ENCODE results near the gene CLEC11A. TPM values are rescaled to one million over a fixed set of nuclear protein-coding genes. Genes with fewer than 3 reads are reported as not detected.
A peak's percentile ranks its signal among the peaks of the same experiment; 100 is the strongest.

CLEC11A gene
- total RNA-seq, 2 donors from 2014 or later = 0.39 TPM; not detected in 1

DNA sequence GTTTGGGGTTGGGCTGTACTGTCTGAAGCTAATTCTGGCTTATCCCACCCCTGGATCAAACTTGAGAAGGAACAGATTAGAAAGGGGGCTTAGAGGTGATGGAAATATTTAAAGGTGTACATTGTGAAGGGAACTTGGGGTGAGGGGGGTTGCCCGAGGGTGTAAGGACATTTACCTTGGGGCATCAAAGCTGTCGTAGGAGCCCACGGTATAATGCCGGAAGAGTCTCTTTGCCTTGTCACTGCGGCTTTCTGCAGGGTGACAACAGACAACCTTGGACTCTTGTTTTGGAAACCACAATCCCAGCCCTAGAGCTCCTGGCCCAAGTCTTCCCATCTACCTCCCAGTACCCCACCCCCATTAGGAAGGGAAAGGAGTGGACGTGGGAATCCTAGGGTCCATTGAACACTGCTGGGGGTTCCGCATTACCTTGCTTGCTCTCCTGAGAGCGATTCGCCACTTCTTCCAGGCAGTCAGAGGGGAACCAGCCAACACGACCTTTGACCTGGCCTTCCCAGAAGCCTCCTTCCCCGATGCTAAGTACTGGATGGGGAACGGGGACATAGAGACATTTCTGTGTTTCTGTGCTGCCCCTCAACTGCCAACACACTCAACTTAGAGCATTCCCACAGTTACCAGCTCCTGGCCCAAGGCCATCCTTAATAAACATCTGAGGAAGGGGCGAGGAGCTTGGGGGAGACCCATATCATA is 25.6 kb upstream of the CLEC11A start:
- H3K9me3 ChIP-seq (ENCODE audit: control insufficient read depth, low read length, poor library complexity, severe bottlenecking) = no peaks in the 10 kb centered on the region
- H3K4me1 Mint-ChIP-seq = no peaks in the 10 kb centered on the region
- H3K27ac Mint-ChIP-seq = no peak overlapping the region
- no peak overlapping the region for H3K4me3 Mint-ChIP-seq
- peaks cover 6% of the 10 kb centered on the region for H3K36me3 Mint-ChIP-seq (ENCODE audit: low read depth)
- peaks cover 28% of the 10 kb centered on the region for H3K27me3 Mint-ChIP-seq
- ATAC-seq (no peak), DNase-seq (no peak)

GRCh38 chr19:50701367-50701985 is 21.7 kb upstream of the CLEC11A start:
- H3K4me3 Mint-ChIP-seq = no peak overlapping the region
- peaks cover 41% of the 10 kb centered on the region for H3K27me3 Mint-ChIP-seq

DNA sequence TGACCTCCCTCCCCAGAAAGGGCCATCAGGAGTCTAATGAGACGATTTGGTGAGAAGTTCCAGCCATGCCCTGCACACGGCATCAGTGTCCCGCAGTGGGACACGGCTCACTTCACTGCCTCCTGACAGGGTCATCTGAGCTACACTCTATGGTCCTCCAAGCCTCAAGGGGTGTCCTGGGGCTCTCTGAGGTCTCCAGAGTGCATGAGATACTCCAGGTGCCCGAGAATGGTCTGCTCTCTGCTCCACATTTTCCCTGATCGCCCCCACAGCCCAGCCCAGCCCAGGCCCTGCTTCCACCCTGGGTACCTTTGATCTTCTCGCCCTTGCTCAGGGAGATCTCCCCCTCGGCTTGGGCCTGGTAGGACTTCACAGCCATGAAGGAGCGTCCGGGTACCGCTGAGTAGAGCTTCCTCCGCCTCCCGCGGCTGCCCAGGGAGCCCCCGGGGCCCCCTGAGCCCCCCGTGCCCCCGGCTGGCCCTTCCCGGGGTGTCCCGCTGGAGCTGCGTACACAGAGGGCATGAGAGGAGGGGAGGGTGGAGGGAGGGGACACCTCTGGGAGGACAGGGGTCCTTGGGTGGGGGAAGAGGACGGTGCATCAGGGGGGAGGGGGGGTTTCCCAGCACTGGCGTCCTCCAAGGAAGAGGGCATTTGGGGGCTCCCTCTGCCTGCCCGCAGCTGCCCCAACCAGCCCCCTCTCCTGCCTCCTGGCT is 20.9 kb upstream of the CLEC11A start:
- DNase-seq (no peak), ATAC-seq (no peak)
- Mint-ChIP-seq H3K27me3 (peaks cover 41% of the 10 kb centered on the region), H3K36me3 (ENCODE audit: low read depth) (peaks cover 6% of the 10 kb centered on the region), H3K27ac (no peak overlapping the region), H3K4me3 (no peak overlapping the region), H3K4me1 (no peaks in the 10 kb centered on the region)
- no peaks in the 10 kb centered on the region for H3K9me3 ChIP-seq (ENCODE audit: control insufficient read depth, low read length, poor library complexity, severe bottlenecking)

More at GRCh38 chr19:50701367-50701985, 21.7 kb upstream of the CLEC11A start:
- no peak for ATAC-seq
- H3K36me3 Mint-ChIP-seq (ENCODE audit: low read depth) = peaks cover 6% of the 10 kb centered on the region
- no peak overlapping the region for H3K27ac Mint-ChIP-seq
- no peaks in the 10 kb centered on the region for H3K4me1 Mint-ChIP-seq
- no peak for DNase-seq
- no peaks in the 10 kb centered on the region for H3K9me3 ChIP-seq (ENCODE audit: control insufficient read depth, low read length, poor library complexity, severe bottlenecking)

DNA sequence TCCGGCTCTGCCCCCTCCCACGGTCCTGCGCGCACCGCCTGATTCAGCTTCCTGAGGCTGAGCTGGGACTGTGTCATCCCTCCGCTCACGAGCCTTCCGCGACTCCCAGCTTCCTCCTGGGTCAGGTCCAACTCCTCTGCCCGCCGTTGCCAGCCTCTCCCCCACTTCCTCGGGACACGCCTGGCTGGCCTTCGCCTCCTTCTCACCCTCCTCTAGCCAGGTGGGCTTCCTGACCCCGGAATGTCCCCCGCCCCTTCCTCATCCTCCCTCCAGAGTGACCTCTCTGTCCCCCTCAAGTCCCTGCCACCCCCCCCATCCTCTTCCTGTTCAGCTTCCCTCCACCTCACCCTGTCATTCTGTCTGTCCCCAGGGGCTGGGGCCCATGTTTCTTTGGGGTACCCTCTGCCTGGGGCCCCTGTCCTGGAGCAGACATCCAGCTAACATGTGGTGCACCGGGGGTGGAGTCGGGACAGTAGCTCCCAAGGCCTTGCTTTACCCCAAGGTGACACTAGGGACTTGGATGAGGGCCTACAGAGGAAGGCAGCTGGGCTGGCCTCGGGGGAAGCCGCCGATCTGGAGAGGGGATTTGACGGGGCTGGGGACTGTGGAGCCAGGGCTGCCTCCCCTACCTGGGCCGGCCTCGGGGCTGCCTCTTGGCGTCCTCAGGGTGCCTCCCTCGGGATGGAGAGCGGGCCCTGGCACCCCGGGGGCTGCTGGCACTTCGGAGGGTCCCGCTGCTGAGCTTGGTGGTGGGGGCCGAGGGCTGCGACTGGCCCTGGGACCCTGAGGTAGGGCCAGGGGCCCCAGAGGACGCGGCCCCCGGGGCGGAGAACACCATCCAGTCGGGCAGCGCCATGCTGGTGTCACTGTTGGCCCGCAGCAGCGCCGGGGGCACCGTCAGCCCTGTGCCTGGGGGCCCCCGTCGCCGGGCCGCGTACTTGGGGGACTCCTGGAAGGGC is 20.0 kb upstream of the CLEC11A start:
- Mint-ChIP-seq H3K4me1 (no peaks in the 10 kb centered on the region), H3K27ac (no peak overlapping the region), H3K4me3 (no peak overlapping the region), H3K36me3 (ENCODE audit: low read depth) (peaks cover 8% of the 10 kb centered on the region), H3K27me3 (peaks cover 35% of the 10 kb centered on the region)
- ATAC-seq (no peak), DNase-seq (no peak)
- no peaks in the 10 kb centered on the region for H3K9me3 ChIP-seq (ENCODE audit: control insufficient read depth, low read length, poor library complexity, severe bottlenecking)

GRCh38 chr19:50703915-50704796 is 19.0 kb upstream of the CLEC11A start:
- Mint-ChIP-seq H3K36me3 (ENCODE audit: low read depth) (peaks cover 8% of the 10 kb centered on the region), H3K27me3 (peaks cover 28% of the 10 kb centered on the region), H3K27ac (no peak overlapping the region), H3K4me1 (no peaks in the 10 kb centered on the region), H3K4me3 (no peak overlapping the region)
- no peaks in the 10 kb centered on the region for H3K9me3 ChIP-seq (ENCODE audit: control insufficient read depth, low read length, poor library complexity, severe bottlenecking)
- no peak for DNase-seq
- ATAC-seq = no peak

DNA sequence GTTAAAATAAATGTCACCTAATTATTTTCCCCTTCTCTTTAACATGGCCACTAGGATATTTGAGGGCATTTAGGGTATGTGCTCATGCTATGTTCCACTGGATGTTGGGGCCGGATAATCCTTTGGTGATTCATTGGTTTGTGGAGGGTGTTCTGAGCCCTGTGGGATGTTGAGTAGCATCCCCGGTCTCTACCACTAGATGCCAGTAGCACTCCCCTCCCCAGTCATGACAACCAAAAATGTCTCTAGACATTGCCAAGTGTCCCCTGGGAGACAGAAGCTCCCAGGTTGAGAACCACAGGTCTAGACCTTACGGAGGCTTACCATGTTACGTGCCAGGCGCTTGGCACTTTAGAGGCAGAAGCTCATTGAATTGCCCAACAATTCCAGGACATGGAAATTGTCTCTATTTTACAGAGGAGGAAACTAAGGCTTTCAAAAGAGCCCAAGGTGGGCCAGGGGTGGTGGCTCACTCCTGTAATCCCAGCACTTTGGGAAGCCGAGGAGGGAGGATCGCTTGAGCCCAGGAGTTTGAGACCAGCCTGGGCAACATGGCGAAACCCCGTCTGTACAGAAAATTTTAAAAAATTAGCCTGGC is 17.6 kb upstream of the CLEC11A start:
- Mint-ChIP-seq H3K4me3 (no peak overlapping the region), H3K4me1 (no peaks in the 10 kb centered on the region), H3K27ac (no peak overlapping the region), H3K36me3 (ENCODE audit: low read depth) (peaks cover 6% of the 10 kb centered on the region), H3K27me3 (peaks cover 28% of the 10 kb centered on the region)
- DNase-seq (no peak), ATAC-seq (peak; percentile 52)
- no peaks in the 10 kb centered on the region for H3K9me3 ChIP-seq (ENCODE audit: control insufficient read depth, low read length, poor library complexity, severe bottlenecking)

DNA sequence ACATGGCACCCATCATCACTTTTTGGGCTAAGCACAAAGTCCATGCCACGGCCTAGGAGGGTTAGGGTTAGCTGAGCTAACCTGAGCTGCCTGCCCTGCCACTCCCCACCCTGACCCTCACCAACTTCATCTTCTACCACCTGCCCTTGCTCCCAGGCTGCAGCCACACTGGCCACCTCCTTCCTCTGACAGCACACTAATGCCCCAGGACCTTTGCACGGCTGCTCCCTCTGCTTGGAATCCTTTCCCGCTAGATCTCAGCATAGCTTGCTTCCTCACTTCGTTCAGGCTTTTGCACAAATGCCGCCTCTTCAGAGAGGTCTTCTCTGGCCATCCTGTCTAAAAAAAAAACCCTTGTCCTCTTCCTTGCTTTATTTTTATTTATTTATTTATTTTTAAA is 16.8 kb upstream of the CLEC11A start:
- DNase-seq = no peak
- H3K9me3 ChIP-seq (ENCODE audit: control insufficient read depth, low read length, poor library complexity, severe bottlenecking) = no peaks in the 10 kb centered on the region
- Mint-ChIP-seq H3K27me3 (peaks cover 33% of the 10 kb centered on the region), H3K4me3 (no peak overlapping the region), H3K36me3 (ENCODE audit: low read depth) (peaks cover 6% of the 10 kb centered on the region), H3K4me1 (no peaks in the 10 kb centered on the region), H3K27ac (no peak overlapping the region)
- ATAC-seq = no peak

DNA sequence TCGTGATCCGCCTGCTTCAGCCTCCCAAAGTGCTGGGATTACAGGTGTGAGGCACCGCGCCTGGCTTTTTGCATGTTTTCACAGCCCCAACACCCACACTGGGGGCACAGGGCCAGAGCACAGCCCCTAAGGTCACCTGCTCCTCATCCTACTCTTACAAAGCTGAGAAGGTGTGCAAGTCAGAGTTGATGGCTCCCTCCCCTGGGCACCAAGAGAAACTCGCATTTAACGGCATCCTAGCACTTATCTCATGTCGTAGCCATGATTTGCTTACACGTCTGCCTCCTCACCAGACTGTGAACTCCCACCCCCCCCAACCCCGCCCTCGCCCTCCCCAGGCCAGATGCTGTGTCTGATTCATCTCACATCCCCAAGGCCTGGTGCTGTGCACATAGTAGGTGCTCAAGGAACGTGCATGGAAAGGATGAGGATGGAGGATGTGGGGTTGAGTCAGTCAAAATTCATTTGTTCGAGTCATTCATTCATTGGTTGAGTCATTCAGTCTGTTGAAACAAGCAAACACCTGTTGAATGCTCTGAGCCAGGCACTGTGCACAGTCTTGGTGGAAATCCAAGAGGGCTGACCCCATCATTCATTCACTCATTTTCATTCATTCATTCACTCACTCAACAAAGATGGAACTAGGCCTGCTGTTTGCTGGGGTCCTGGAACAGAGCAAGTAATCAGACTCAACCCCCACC is 14.8 kb upstream of the CLEC11A start:
- Mint-ChIP-seq H3K27me3 (peaks cover 52% of the 10 kb centered on the region), H3K27ac (no peak overlapping the region), H3K36me3 (ENCODE audit: low read depth) (peaks cover 6% of the 10 kb centered on the region), H3K4me1 (no peaks in the 10 kb centered on the region), H3K4me3 (no peak overlapping the region)
- ATAC-seq = no peak
- H3K9me3 ChIP-seq (ENCODE audit: control insufficient read depth, low read length, poor library complexity, severe bottlenecking) = no peaks in the 10 kb centered on the region
- no peak for DNase-seq

DNA sequence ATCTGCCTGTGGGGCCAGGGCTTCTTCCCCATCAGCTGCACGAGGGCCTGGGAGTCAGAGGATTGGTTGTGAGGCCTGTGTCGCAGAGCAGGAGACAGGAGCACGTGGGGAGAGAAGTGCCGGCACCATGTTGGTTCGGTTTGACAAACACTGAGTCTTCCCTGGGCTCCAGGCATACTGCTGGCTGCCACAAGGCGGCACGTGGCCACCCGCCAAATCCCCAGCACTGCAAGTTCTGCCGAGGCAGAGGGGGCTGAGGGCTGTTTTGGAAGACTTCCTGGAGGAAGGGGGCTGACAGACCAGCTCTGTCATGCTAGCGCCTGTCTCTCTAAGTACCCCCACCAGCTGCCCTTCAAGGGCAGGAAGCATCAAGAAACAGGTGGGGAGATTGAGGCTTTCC is 13.1 kb upstream of the CLEC11A start:
- no peak for DNase-seq
- Mint-ChIP-seq H3K27me3 (peaks cover 59% of the 10 kb centered on the region), H3K27ac (no peak overlapping the region), H3K4me1 (no peaks in the 10 kb centered on the region), H3K4me3 (no peak overlapping the region), H3K36me3 (ENCODE audit: low read depth) (peaks cover 3% of the 10 kb centered on the region)
- H3K9me3 ChIP-seq (ENCODE audit: control insufficient read depth, low read length, poor library complexity, severe bottlenecking) = no peaks in the 10 kb centered on the region
- ATAC-seq = no peak

DNA sequence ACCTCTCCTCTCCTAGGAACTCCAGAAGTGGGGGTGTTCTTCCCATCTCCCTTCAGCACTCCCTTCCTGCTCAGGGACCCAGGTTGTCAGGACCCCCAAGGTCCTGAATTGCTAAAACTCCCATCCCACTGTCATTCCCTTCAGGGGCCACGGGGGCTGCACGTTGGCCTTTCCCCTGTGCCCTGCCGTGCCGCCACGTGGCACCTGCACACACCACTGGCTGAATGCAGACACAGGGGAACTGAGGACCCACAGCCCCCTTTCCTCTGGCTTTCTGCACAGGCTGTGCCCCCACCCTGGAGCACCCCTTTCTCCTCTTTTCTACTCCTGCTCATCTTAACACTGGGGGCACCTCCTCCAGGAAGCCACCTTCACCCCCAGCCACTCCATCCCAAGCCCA is 12.6 kb upstream of the CLEC11A start:
- Mint-ChIP-seq H3K4me1 (no peaks in the 10 kb centered on the region), H3K36me3 (ENCODE audit: low read depth) (peaks cover 4% of the 10 kb centered on the region), H3K4me3 (no peak overlapping the region), H3K27ac (no peak overlapping the region), H3K27me3 (peaks cover 60% of the 10 kb centered on the region)
- no peak for ATAC-seq
- DNase-seq = no peak
- no peaks in the 10 kb centered on the region for H3K9me3 ChIP-seq (ENCODE audit: control insufficient read depth, low read length, poor library complexity, severe bottlenecking)

DNA sequence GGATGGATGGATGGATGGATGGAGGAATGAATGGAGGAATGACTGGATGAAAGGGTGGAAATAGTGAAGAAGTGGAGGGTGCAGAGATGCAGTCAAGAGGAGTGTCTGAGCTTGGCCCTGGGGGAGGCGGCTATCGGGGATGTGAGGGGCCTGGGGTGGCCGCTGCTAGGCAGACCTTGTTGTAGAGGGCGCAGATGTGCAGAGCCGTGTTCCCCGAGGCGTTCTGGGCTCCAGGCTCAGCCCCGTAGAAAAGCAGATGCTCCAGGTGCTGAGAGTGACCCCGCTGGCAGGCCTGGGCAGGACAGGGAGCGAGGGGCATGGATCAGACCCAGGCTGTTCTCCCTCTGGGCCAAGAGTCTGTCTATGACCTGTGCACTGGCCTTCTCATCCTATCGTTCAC is 12.0 kb upstream of the CLEC11A start:
- H3K4me1 Mint-ChIP-seq = no peaks in the 10 kb centered on the region
- no peak overlapping the region for H3K27ac Mint-ChIP-seq
- H3K27me3 Mint-ChIP-seq = peaks cover 65% of the 10 kb centered on the region
- DNase-seq = no peak
- H3K36me3 Mint-ChIP-seq (ENCODE audit: low read depth) = peaks cover 4% of the 10 kb centered on the region
- no peak for ATAC-seq
- H3K9me3 ChIP-seq (ENCODE audit: control insufficient read depth, low read length, poor library complexity, severe bottlenecking) = no peaks in the 10 kb centered on the region
- no peak overlapping the region for H3K4me3 Mint-ChIP-seq
